Ramos (cell line): ENCODE data around the gene OR10J5.

ENCODE experiments used
- in situ Hi-C: fragments of 300-500 bp; cut with MboI; formaldehyde crosslinking; loops from one replicate; pipeline ENCODE4 v1.14.3; 2022; ENCODE audit warnings: low sequenced_read_pairs; ENCODE audit not compliant: unreplicated experiment

The OR10J5 gene

GRCh38 chr1:159492575-159493323, 43.1 kb downstream of the OR10J5 start:
- in situ Hi-C loops: no loop called here
